Brain microvascular endothelial cell (primary cell): Measurements from ENCODE around the gene EFCAB9.

Experiments used
- DNase-seq: peaks from one replicate; pipeline ENCODE4 v3.0.0-alpha.2; 2020
- H3K27ac ChIP-seq: fragments of 250-450 bp; sonication (Bioruptor Pico); 2 replicates; pipeline ENCODE4 v1.5.1; 2020; ENCODE audit warnings: mild to moderate bottlenecking, moderate library complexity
- H3K27me3 ChIP-seq: fragments of 250-450 bp; sonication (Bioruptor Pico); replicated peaks from 2 replicates; pipeline ENCODE4 v1.5.1; 2020; ENCODE audit warnings: mild to moderate bottlenecking
- H3K36me3 ChIP-seq: fragments of 250-450 bp; sonication (Bioruptor Pico); replicated peaks from 2 replicates; pipeline ENCODE4 v1.5.1; 2020; ENCODE audit warnings: mild to moderate bottlenecking
- H3K4me3 ChIP-seq: 2 replicates; pipeline ENCODE4 v1.5.1; 2011; ENCODE audit warnings: low read depth, mild to moderate bottlenecking, control low read depth, low read length, moderate library complexity
- in situ Hi-C: cut with HindIII; loops from 2 replicates; pipeline ENCODE4 v1.10.0; 2017; ENCODE audit warnings: low sequenced_read_pairs, low pct_ligation_motif_present
- TF ChIP-seq, protein P1 (sequence below): IDR thresholded peaks from 2 replicates; pipeline ENCODE4 v1.5.1; 2011; ENCODE audit warnings: low read depth, mild to moderate bottlenecking, moderate library complexity, low read length, control low read depth, inconsistent platforms; ENCODE audit errors: missing control alignments

The EFCAB9 gene

GRCh38 chr5:172167895-172168294 lies 26.1 kb upstream of the EFCAB9 start:
- Histone ChIP-seq H3K27ac (no peak overlapping the region), H3K36me3 (peaks cover 2% of the 10 kb centered on the region), H3K4me3 (no peak overlapping the region), H3K27me3 (no peaks in the 10 kb centered on the region)
- DNase-seq: no peak
- TF ChIP-seq, protein P1, sequence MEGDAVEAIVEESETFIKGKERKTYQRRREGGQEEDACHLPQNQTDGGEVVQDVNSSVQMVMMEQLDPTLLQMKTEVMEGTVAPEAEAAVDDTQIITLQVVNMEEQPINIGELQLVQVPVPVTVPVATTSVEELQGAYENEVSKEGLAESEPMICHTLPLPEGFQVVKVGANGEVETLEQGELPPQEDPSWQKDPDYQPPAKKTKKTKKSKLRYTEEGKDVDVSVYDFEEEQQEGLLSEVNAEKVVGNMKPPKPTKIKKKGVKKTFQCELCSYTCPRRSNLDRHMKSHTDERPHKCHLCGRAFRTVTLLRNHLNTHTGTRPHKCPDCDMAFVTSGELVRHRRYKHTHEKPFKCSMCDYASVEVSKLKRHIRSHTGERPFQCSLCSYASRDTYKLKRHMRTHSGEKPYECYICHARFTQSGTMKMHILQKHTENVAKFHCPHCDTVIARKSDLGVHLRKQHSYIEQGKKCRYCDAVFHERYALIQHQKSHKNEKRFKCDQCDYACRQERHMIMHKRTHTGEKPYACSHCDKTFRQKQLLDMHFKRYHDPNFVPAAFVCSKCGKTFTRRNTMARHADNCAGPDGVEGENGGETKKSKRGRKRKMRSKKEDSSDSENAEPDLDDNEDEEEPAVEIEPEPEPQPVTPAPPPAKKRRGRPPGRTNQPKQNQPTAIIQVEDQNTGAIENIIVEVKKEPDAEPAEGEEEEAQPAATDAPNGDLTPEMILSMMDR: no peak
- in situ Hi-C loops: no loop called here

DNA sequence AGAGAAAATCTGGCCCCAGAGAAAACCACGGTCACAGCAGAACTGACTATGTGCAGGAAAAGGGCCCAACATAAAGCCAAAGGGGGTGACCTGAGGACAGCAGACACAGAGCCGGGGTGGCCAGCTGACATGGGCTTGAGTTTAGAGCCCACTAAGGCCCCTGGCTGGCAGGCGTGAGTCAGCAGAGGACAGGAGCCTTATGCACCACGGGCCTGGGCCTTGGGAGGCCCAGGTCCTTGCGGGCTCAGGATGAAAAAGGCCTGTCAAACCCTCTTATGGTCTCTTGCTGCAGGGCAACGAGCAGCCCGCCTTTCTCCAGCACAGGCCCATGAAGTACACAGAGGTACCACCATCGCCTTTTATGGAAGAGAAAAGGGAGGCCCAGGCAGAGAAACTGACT lies 25.7 kb upstream of the EFCAB9 start:
- in situ Hi-C loops: no loop called here
- Histone ChIP-seq H3K4me3 (no peak overlapping the region), H3K36me3 (peaks cover 2% of the 10 kb centered on the region), H3K27me3 (no peaks in the 10 kb centered on the region), H3K27ac (no peak overlapping the region)
- TF ChIP-seq, protein P1: no peak
- no peak for DNase-seq

GRCh38 chr5:172169216-172169615 lies 24.8 kb upstream of the EFCAB9 start:
- Histone ChIP-seq H3K4me3 (no peak overlapping the region), H3K27me3 (no peaks in the 10 kb centered on the region), H3K36me3 (peaks cover 2% of the 10 kb centered on the region), H3K27ac (no peak overlapping the region)
- no peak for DNase-seq
- in situ Hi-C loops: no loop called here
- TF ChIP-seq, protein P1: no peak

DNA sequence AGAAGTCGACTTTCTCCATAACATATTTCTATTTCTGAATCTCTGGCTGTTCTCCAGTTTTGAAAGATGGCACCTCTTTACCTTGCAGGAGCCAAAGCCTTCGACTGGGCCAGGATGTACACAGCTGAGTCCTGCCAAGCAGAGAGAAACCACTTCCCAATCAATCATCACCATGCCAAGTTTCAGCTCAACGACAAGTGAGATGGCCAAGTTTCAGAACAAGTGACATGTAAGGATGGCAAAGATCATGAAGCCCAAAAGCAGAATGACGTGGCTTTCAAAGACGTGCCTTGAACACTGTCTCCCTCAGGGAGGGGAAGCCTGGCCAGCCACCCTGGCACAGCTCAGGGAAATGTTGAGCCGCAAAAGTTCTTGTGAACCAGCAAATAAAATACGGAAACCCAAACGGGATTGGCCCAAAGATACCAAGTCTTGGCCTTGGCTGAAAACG lies 23.7 kb upstream of the EFCAB9 start:
- in situ Hi-C loops: no loop called here
- H3K27me3 ChIP-seq: no peaks in the 10 kb centered on the region
- no peak overlapping the region for H3K4me3 ChIP-seq
- TF ChIP-seq, protein P1: no peak
- peaks cover 2% of the 10 kb centered on the region for H3K36me3 ChIP-seq
- no peak overlapping the region for H3K27ac ChIP-seq
- no peak for DNase-seq

- Histone ChIP-seq H3K36me3 (peaks cover 2% of the 10 kb centered on the region), H3K27ac (no peak overlapping the region), H3K4me3 (no peak overlapping the region), H3K27me3 (no peaks in the 10 kb centered on the region)
- in situ Hi-C loops: no loop called here
- TF ChIP-seq, protein P1: no peak
- no peak for DNase-seq
These were observed 22.9 kb upstream of the EFCAB9 start for GRCh38 chr5:172171118-172171517.

DNA sequence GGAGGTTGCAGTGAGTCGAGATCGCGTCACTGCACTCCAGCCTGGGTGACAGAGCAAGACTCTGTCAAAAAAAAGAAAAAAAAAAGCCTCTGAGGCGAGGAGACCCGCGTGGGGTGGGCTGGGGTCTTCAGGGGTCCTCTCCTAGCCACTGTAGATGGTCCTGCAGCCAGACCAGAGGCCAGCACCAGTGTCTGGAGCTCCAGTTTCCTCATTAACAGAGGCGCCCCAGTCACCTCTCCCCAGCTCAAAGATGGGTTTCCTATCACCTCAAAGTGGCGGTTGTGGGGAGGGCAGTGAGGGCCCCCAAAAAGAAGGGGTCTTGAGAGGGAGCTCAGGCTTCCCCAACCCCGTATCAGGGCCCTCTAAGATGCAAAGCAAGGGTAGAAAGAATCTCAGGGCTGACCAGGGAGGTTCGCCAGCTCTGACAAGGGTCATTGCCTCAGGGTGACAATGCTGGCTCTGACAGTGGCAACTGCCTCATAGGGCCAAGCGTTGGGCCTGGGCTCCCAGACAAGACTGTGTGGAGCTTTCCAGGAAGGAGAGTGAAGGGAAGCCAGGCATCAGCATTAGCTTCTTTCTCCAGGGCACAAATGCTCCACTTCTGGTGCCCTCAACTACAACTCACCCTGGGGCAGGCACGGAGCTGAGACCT lies 20.9 kb upstream of the EFCAB9 start:
- Histone ChIP-seq H3K4me3 (no peak overlapping the region), H3K36me3 (peaks cover 2% of the 10 kb centered on the region), H3K27me3 (no peaks in the 10 kb centered on the region), H3K27ac (peak overlapping the region; percentile 58)
- TF ChIP-seq, protein P1: no peak
- DNase-seq: no peak
- in situ Hi-C loops: no loop called here
